GM18870 (cell line): ENCODE results near the gene NEDD1.
A peak's percentile ranks its signal among the peaks of the same experiment; 100 is the strongest.

Experiments used
- ATAC-seq: cut with Tn5 transposase; IDR thresholded peaks from one replicate; pipeline ENCODE4 v1.9.1; 2021; ENCODE audit warnings: moderate library complexity; ENCODE audit not compliant: unreplicated experiment

The NEDD1 gene

DNA sequence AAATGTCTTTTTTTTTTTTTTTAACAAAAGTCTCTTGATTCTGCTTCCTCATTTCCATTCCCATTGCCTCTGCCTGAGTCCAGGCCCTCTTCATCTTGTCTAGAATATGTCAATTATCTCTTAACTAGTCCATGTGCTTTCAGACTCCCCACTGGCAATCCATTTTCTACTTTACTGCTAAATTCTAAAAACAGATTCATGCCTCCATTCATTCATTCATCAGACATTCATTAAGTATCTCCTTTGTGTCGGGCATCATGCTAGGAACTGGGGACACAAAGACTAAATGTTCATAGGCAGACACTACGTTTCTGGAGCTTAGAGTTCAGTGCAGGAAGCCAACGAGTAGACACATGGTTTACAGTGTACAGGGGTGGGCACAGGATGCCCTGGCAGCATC, 9.6 kb upstream of the NEDD1 start:
- no peak for ATAC-seq

DNA sequence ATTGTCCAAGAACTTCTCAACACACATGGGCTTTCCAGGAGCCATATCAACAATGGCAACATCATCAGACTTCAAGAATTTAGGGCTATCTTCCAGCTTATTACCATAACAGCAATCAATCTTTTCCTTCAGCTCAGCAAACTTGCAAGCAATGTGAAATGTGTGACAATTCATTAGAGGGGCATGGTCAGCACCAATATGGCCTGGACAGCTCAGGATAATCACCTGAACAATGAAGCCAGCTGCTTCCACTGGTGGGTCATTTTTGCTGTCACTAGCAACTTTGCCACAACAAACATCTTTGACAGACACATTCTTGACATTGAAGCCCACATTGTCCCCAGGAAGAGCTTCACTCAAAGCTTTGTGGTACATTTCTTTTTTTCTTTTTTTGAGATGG, 5.9 kb upstream of the NEDD1 start:
- no peak for ATAC-seq

DNA sequence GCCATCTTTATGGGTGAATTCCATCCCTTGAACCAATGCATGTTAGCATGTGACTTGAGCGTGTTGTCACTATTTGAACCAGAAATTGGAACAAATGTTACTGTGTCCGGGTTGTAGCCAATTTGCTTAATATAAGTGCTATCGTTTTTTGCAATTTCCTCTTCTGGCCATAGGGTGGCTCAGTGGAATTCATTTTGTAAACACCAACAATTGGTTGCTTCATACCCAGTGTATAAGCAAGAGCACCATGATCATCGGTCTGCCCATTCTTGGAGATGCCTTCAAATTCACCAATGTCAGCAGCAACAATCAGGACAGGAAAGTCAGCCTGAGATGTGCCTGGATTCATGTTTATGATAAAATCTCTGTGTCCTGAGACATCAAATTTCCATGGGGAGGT, 5.0 kb upstream of the NEDD1 start:
- no peak for ATAC-seq

DNA sequence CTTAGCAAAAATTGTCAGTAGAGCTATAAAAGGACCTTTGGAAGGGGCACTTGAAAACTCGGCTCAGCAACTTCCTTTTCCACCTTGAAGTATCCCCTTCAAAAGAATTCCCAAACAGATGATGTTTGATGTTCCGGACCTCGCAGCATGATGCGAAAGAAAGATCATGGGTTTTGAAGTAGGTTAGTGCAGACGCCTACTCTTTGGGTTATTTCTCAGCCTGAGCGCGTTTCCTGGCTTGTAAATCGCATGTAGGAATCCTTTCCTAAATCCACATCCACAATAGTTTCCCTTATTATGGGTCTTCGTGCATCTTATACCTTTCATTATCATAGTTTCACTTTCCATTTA, 584 bp upstream of the NEDD1 start:
- no peak for ATAC-seq

DNA sequence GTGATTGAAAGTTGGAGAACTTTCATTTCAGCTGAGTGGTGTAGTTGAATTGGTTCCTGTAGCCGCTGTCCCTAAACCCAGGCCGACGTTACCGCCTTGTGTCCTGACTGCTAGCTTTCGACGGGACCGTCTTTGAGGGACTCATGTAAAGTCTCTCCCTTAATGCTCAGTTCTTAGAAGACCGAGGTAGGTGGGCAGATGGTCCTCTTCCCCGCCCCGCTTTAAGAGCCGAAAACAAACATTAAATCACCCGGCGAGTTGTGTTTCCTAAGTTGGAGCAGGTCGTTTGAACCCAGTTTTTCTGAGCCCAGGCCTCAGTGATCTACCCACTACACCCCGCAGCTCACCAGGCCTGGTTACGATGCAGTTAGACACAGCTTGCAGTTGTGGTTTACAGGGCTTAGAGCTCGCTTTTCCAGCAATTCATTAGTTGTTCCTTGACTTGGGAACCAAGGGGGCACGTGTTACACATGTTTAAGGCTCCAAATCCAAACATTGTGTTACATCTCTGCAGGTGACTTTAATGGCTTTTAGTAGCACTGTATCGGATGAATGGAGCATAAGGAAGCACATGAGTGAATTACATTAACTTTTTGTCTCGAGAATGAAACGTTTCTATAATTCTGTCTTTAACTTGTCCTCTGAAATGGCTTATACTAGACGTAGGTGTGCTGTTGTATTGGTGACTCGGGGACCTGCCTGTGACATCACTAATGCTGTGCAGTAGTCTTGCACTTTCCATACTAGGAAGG, 790 bp downstream of the NEDD1 start:
- ATAC-seq = peak; percentile 35

DNA sequence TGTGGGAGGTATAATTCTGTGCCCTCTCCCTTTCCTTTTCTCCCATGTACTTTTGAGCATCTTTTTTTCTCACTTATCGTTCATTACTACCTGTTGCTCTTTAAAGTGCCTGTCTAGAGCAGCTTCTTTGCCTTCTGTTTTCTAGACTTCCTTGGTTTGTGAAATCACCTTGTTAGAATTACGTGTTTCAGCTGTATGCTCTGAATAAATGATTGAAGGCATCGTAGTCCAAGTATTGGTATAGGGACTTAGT, 1.3 kb downstream of the NEDD1 start:
- ATAC-seq = no peak

DNA sequence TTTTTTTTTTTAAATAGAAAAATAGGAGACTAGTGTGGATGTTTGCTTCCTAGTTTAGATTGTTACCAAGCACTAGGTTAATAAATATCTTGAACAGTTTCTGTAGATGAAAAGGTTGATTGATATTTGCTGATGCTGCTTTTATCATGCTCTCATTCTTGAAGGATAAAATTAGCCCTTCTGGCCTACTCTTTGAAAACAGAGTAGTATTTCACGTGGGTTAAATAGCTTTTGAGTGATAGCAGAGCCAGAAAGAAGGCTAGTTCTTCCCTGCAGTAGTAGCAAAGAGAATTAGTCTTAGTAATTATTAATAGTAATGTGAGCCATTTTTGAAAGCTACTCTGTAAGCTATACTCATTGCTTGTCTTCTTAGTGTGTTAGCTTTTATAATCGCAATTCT, 5.2 kb downstream of the NEDD1 start:
- ATAC-seq = no peak

DNA sequence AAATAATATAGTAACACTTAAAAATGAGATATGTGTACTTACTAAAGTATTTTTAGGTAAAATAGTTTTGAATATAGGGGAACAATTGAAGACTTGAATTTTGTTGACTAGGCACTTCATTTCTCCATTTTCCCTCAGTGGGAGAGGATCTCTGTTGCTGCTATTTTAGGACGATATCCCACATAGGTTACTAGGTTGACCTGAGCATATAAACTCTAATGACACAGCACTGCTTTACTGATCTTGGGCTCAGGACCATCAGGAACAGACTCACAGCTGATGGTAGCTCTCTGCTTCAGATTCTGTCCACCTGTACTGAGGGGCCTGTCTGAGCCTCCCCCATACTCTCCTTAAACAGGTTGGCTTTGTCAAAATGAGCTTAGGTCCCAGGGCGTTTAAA, 5.9 kb downstream of the NEDD1 start:
- ATAC-seq = no peak

DNA sequence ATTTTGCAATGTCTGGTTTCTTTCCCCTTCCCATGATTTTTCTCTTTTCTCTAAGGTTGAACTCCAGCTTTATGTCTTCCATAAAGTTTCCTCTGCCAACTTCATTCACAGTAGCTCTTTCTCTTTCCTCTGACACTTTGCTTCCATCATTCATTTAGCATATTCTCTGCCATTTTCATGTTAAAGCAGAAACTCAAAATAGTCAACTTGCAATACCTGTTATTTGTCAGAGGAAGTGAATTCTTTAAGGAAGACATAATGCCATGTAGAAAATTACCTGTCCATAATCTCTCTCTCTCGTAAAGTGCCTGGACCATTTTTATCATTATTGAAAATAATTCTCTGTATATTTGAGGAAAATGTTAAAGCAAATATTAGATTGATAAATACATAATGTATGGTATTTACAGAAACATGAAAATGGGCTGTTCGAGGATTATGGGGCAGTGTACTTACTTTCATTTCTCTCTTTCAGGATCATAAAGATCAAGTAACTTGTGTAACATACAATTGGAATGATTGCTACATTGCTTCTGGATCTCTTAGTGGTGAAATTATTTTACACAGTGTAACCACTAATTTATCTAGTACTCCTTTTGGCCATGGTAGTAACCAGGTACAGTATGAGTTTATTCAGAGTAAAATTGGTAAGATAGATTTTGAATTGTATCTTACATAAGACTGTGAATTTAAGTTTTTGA, 12.6 kb downstream of the NEDD1 start:
- no peak for ATAC-seq

DNA sequence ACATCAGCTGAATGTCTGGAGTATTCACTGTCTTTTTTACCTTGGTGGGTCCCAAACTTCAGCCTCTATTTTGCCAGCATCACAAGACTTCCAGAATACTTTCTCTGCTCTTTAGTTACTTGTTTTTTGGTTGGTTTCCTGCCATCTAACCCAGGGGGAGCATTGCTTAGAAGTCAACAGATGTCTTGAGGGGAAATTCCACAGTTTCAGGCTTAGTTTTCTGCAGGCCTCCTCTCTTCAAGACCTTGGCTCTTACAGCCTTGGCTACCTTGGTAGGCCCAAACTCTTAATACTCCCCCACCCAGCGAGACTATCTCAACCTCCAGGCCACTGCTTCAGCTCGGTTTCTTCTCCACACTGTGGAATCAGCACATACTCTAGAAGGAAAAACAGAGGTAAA, 41.7 kb downstream of the NEDD1 start:
- peak; percentile 79 for ATAC-seq

DNA sequence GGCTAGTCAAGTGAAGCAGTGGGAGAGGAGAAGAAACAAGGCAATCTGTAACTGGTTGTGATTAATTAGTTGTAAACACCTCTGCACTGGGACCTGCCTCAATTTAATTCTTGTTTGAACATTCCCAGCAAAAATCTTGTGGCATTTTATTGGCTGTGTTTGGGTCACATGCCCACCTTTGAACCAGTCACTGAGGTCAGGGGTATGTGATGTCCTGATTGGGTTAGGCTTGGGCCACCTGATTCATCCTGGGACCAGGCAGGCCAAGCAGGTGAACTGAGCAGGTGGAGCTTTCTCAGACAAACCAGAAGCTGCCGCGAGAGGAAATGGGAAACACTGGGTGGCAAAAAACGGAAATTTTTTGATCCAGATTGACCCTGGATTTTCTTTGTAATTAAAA, 72.5 kb downstream of the NEDD1 start:
- no peak for ATAC-seq

DNA sequence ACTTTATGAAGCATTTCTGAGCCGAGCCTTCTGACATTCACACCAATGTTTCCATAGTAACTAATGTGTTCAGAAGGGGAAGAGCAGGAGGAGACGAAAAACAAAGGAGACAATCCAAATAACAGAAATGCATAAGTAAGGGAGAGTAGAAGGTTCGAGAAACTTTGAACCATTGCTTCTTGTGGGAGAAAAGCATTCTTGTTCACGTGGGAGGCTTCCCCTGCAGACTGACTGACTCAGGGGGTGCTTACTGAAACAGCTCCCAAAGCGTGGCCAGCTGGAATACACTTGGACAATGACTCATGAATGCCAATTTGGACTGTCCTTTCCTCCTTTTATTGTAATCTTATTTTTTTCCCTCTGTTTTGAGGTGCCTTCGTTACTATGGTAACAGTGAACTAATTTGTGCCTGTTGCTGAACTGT, 73.9 kb downstream of the NEDD1 start:
- no peak for ATAC-seq

DNA sequence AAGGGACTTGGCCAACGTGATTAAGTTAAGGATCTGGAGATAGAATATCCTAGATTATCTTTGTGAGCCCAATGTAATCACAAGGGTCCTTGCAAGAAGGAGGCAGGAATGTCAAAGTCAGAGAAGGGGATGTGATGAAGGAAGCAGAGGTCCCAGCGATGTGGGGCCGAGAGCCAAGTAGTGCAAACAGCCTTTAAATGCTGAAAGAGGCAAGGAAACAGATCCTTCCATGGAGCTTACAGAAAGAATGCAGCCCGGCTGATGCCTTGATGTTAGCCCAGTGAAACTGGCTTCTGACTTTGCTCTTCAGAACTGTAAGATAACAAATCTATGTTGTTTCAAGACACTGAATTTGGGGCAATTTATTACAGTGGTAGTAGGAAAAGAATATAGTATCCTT, 74.9 kb downstream of the NEDD1 start:
- ATAC-seq = no peak

DNA sequence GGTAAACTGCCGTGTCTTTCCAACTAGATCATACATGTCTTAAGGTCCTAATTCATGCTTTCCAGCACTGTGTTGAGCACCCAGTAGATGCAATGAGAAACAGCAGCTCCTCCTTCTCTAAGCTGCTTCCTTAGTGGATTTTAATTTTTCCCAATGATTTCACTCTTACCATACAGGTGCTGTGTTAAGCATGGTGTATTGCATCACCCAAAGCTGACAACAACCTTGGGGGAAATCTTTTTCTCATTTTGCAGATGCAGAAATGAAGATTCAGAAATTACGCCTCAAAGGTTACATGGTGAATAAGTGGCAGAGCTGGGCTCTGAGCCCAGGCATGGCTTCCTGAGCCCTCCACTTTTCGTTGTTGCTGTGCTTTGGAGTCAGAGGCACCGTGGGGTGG, 75.6 kb downstream of the NEDD1 start:
- no peak for ATAC-seq

DNA sequence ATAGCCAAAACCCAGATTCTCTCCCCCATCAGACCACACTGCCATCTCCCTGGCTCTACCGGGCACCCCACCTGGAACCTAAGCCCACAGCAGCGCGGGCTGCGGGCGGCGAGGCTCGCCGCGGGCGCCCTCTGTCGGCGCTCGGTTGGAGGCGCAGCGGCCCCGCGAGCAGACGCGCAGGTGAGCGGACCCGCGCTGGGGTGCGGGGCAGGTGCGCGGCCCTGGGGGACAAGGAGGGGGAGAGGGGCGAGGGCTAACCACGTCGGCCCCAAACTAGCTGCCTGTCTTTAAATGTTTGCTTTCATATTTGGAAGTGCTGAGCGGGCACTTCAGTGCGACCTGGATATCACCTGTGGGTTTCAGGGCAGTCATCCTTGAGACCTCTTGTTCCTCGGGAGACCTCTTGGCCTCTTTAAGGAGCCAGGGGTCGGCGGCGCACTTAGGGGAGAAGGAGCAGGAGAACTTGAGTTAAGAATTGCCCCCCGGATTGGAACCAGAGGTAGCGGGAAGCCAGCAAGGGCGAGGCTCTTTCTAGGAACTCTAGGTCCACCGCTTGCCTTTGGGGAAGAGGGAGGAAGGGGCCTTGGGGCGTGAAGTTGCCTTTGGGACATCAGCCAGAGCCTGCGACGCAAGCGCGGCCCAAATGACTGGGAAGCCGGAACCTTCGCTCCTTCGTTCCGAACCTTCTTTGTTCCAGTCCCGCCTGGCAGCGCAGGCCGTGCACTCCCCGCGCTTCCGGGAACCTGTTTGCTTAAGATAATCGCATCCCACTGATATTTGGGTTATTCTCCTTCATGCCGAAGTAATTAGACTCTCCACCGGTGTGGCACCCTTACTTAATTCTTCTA, 78.7 kb downstream of the NEDD1 start:
- ATAC-seq = no peak

DNA sequence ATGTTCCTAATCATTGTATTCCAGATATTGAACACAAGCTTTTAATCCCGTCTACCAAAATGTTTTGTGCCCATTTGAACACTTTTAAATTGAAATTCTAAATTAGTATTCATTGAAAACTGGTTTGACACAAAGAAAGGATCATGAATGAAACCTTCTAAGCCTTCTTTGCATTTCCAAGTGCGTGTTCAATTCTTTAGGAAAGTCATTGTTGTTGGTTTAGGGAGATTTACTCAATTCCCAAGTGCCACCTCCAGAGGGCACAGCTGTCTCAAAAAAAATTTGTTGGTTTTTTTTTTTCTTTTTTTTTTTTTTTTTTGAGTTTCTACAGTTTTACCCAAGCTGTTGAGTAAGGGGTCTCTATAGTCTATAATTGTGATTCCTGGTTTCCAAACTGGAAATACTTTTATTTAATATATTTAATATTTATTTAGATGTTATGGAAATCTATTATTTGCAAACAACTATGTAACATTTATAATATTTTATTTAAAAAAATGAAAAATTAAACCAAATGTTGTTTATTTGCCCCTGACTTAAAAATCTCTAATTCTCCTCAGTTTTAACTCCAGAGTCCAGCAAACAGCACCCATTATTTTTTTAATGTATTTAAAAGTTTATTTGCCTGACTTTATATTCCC, 79.9 kb downstream of the NEDD1 start:
- ATAC-seq = no peak

DNA sequence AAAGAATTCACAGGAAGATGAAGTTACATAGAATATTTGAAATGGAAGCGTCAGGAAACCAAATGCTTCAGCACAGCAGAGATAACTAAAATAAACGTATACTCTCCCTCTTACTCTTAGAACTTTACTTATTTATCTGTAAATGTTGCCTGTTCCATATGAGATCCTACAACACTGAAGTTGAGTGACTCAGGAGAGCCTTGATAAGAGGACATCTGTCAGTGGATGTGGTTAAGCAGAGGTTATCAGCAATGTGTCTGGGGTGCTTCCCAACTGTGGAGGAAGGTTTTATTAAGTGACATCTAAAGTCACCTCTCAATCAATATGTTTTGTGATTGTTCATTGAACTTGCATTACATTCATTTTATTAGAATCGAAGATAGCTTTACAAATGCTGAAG, 81.9 kb downstream of the NEDD1 start:
- no peak for ATAC-seq

DNA sequence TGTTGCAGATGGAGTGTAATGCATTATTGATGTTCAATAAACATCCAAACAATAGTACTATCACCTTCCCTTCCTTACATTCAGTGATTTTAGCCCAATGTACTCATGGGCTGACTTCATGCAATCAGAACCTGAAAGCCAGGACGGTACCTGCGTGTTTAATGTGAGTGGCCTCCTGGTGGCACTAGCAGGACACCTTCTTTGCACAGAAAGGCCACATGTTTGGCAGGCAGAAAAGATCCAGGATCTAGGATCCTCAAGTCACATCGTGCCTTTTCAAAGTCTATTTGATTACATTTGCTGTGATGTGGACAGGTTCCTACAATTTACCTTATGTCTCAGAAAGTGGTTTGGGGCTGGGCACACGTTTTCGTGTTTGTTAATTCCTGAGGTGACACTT, 82.9 kb downstream of the NEDD1 start:
- ATAC-seq = no peak

DNA sequence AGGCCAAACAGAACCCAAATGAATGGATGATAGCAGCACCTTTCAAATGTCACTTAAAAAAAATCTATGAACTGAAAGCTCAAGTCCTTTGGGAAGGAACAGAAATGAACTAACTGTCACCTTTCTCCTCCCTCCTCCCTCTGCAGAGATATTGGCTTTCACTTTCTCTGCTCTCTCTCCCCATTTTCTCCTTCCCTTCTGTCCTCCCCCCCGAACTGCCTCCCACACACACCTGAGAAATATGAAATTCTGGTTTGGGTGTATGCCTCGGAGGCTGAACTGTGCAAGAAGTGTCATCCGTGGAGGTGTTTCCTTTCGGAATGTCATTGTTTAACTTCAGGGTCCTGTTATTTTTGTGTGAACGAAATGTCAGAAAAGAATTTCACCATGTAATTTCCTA, 87.8 kb downstream of the NEDD1 start:
- no peak for ATAC-seq

DNA sequence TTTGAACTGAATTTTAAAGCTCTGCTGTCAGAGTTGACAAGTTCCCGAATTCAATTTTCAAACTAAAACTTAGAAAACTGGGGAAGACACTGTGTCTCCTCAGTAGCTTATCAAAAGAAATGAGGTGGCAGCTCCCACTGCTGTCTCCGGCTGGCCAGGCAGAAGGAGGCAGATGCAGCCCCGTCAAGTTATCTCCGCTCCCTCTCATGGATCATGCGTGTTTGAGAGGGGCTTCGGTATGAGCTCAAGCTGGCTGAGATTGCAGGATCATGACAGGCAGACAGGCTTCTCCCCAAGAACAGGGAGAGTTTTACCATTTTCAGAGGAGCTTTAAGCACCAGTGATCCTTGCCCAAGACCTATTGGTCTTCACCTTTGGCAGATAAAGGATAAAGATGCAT, 88.8 kb downstream of the NEDD1 start:
- no peak for ATAC-seq

DNA sequence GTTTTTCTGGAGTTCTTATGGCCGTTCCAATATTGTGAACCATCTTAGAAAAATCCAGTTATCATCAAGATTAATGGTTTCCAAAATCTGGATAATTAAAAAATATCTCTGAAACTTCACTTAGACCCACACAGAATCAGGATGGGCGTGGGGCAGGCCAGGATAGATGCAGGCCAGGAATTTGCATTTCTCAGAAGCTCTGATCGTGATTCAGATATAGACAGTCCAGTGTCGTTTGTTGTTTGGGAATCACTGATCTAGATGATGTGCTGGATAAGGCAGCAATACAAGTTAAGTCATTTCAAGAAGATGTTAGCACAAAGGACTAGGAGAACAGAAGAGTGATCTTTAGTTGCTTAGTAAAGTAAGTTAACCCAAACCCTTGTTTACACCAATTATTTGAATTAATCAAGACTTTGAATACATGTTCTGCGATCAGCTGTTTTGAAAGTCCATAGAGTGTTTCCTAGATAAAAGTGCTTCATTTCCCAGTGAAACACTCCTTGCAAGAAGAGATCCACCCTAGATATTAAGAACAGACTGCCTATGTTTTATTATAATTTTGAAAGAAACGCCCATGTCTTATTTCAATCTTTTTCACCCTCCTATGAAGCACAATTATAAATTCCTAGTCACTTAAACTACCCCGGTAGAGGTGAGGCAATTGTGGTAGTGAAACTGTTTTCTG, 90.9 kb downstream of the NEDD1 start:
- ATAC-seq = no peak
